ENCODE data around the gene CCND1.

Gene CCND1

GRCh38 chr11:69642549-69642912, 1.6 kb downstream of the CCND1 start:
- no peak for DNase-seq

GRCh38 chr11:69642913-69643632, 2.1 kb downstream of the CCND1 start:
- peak; percentile 17 for DNase-seq

- no peak for DNase-seq
These were observed 2.7 kb downstream of the CCND1 start for GRCh38 chr11:69643646-69644045.

- no peak for DNase-seq
These were observed 3.4 kb downstream of the CCND1 start for GRCh38 chr11:69644071-69644961.

- DNase-seq = no peak
These were observed 4.2 kb downstream of the CCND1 start for GRCh38 chr11:69644962-69645675.

- DNase-seq = no peak
These were observed 5.0 kb downstream of the CCND1 start for GRCh38 chr11:69645801-69646492.

GRCh38 chr11:69646493-69647389, 5.8 kb downstream of the CCND1 start:
- no peak for DNase-seq

- DNase-seq = no peak
These were observed 6.4 kb downstream of the CCND1 start for GRCh38 chr11:69647390-69647748.

GRCh38 chr11:69647761-69648497, 7.0 kb downstream of the CCND1 start:
- no peak for DNase-seq

GRCh38 chr11:69648679-69649575, 8.0 kb downstream of the CCND1 start:
- no peak for DNase-seq

- no peak for DNase-seq
These were observed 8.6 kb downstream of the CCND1 start for GRCh38 chr11:69649576-69649900.

GRCh38 chr11:69650081-69650831, 9.3 kb downstream of the CCND1 start:
- DNase-seq = no peak

GRCh38 chr11:69650832-69651344, 9.9 kb downstream of the CCND1 start:
- no peak for DNase-seq

GRCh38 chr11:69651834-69652620, 11.1 kb downstream of the CCND1 start:
- no peak for DNase-seq

- DNase-seq = no peak
These were observed 12.0 kb downstream of the CCND1 start for GRCh38 chr11:69652999-69653398.

GRCh38 chr11:69653406-69653960, 12.5 kb downstream of the CCND1 start:
- no peak for DNase-seq

GRCh38 chr11:69654001-69654659, 13.2 kb downstream of the CCND1 start:
- DNase-seq = no peak
